Astrocyte (in vitro differentiated cells and primary cell): ENCODE results near the gene SYTL1. TPM values are rescaled to one million over a fixed set of nuclear protein-coding genes. Genes with fewer than 3 reads are reported as not detected.
"Not testable (repeated sequence)": the region's sequence is repeated elsewhere in the genome, so short reads cannot be mapped to it uniquely, and the experiment has no call there.

Source experiments
- DNase-seq: peaks from one replicate; pipeline ENCODE4 v3.0.0-alpha.2; 2010; ENCODE audit warnings: low read depth
- FAIRE-seq: peaks from 2 replicates; lab custom pipeline; 2011; peaks lifted over from hg19 to GRCh38; lab: Jason Lieb, UNC
- H2AFZ ChIP-seq: 2 replicates; pipeline ENCODE4 v1.6.0; 2012; ENCODE audit warnings: low read depth, low read length, inconsistent platforms
- H3K27ac ChIP-seq: 2 replicates; pipeline ENCODE4 v1.5.1; 2011; ENCODE audit warnings: low read depth, low read length, inconsistent platforms
- H3K27me3 ChIP-seq: 2 replicates; pipeline ENCODE4 v1.6.0; 2011; ENCODE audit warnings: low read length, inconsistent platforms; ENCODE audit not compliant: insufficient read depth
- H3K36me3 ChIP-seq: 2 replicates; pipeline ENCODE4 v1.5.1; 2011; ENCODE audit warnings: low read length, inconsistent platforms; ENCODE audit not compliant: insufficient read depth
- H3K4me1 ChIP-seq: 2 replicates; pipeline ENCODE4 v1.5.1; 2011; ENCODE audit warnings: low read length, inconsistent platforms; ENCODE audit not compliant: insufficient read depth
- H3K4me2 ChIP-seq: 2 replicates; pipeline ENCODE4 v1.6.0; 2012; ENCODE audit warnings: low read length, inconsistent platforms
- H3K4me3 ChIP-seq: 2 replicates; pipeline ENCODE4 v1.5.1; 2011; ENCODE audit warnings: low read depth, mild to moderate bottlenecking, low read length, inconsistent platforms; ENCODE audit not compliant: insufficient read depth
- H3K79me2 ChIP-seq: 2 replicates; pipeline ENCODE4 v1.6.0; 2012; ENCODE audit warnings: mild to moderate bottlenecking, low read length, inconsistent platforms; ENCODE audit not compliant: insufficient read depth
- H3K9ac ChIP-seq: 2 replicates; pipeline ENCODE4 v1.6.0; 2012; ENCODE audit warnings: mild to moderate bottlenecking, low read length, inconsistent platforms
- H3K9me3 ChIP-seq: 2 replicates; pipeline ENCODE4 v1.5.1; 2012; ENCODE audit warnings: low read depth, mild to moderate bottlenecking, low read length, inconsistent platforms; ENCODE audit not compliant: insufficient read depth
- H4K20me1 ChIP-seq: 2 replicates; pipeline ENCODE4 v1.6.0; 2012; ENCODE audit warnings: low read length, inconsistent platforms; ENCODE audit not compliant: insufficient read depth
- H3K27ac Mint-ChIP-seq: one replicate; pipeline ENCODE4 v1.8.0; 2021; ENCODE audit warnings: mild to moderate bottlenecking, mixed read lengths; ENCODE audit not compliant: unreplicated experiment
- H3K27me3 Mint-ChIP-seq: one replicate; pipeline ENCODE4 v1.8.0; 2021; ENCODE audit warnings: low read depth, mixed read lengths; ENCODE audit not compliant: unreplicated experiment
- H3K36me3 Mint-ChIP-seq: one replicate; pipeline ENCODE4 v1.8.0; 2021; ENCODE audit warnings: low read depth, mixed read lengths; ENCODE audit not compliant: unreplicated experiment
- H3K4me1 Mint-ChIP-seq: one replicate; pipeline ENCODE4 v1.8.0; 2021; ENCODE audit warnings: low read depth, mixed read lengths; ENCODE audit not compliant: unreplicated experiment
- H3K4me3 Mint-ChIP-seq: one replicate; pipeline ENCODE4 v1.8.0; 2021; ENCODE audit warnings: mild to moderate bottlenecking, moderate library complexity, mixed read lengths; ENCODE audit not compliant: unreplicated experiment
- H3K9me3 Mint-ChIP-seq: one replicate; pipeline ENCODE4 v1.8.0; 2021; ENCODE audit warnings: mild to moderate bottlenecking, mixed read lengths; ENCODE audit not compliant: unreplicated experiment
- CTCF ChIP-seq: IDR thresholded peaks from 2 replicates; pipeline ENCODE4 v1.5.1; 2011; ENCODE audit warnings: low read depth, mild to moderate bottlenecking, inconsistent platforms, low read length, moderate library complexity; ENCODE audit not compliant: insufficient read depth
- EZH2 ChIP-seq: IDR thresholded peaks from 2 replicates; pipeline ENCODE4 v1.6.1; 2012; ENCODE audit warnings: mild to moderate bottlenecking, low read length, inconsistent platforms; ENCODE audit not compliant: insufficient read depth
- total RNA-seq: library from RNA; stranded (reverse); gene quantifications from 2 replicates; pipeline ENCODE4 v1.2.1, GENCODE V29; 2021

Gene SYTL1
- total RNA-seq, 1 donor from 2014 or later = 10.7 TPM

- Histone ChIP-seq H3K4me1 (no peaks in the 10 kb centered on the region), H3K36me3 (no peaks in the 10 kb centered on the region), H3K9ac (no peak within 1 kb of the TSS), H3K79me2 (no peaks in the 10 kb centered on the region), H4K20me1 (no peaks in the 10 kb centered on the region), H3K27me3 (peaks cover 6% of the 10 kb centered on the region), H3K27ac (no peak within 1 kb of the TSS), H3K4me3 (no peak within 1 kb of the TSS), H3K4me2 (no peak within 1 kb of the TSS), H3K9me3 (no peaks in the 10 kb centered on the region), H2AFZ (no peak within 1 kb of the TSS)
- FAIRE-seq (no peak), DNase-seq (no peak)
- Mint-ChIP-seq H3K4me3 (no peak within 1 kb of the TSS), H3K9me3 (no peaks in the 10 kb centered on the region), H3K27ac (no peak within 1 kb of the TSS), H3K4me1 (no peaks in the 10 kb centered on the region), H3K27me3 (peaks cover 46% of the 10 kb centered on the region), H3K36me3 (no peaks in the 10 kb centered on the region)
- TF ChIP-seq CTCF (no peak), EZH2 (no peak)
Measured at GRCh38 chr1:27383039-27383605, 41.3 kb downstream of the SYTL1 start, which contains the start of gene CD164L2. Gene CD164L2 (minus strand): TSS chr1:27383333. CDS start chr1:27383239, 94 bp downstream.

GRCh38 chr1:27383661-27384060, 41.8 kb downstream of the SYTL1 start:
- no peaks in the 10 kb centered on the region for H3K79me2 ChIP-seq
- H3K4me1 ChIP-seq = no peaks in the 10 kb centered on the region
- Mint-ChIP-seq H3K4me3 (no peak overlapping the region), H3K4me1 (no peaks in the 10 kb centered on the region), H3K27me3 (peaks cover 51% of the 10 kb centered on the region), H3K27ac (no peak overlapping the region), H3K9me3 (no peaks in the 10 kb centered on the region), H3K36me3 (no peaks in the 10 kb centered on the region)
- no peaks in the 10 kb centered on the region for H3K9me3 ChIP-seq
- no peaks in the 10 kb centered on the region for H3K36me3 ChIP-seq
- no peak overlapping the region for H3K27ac ChIP-seq
- FAIRE-seq (no peak), DNase-seq (no peak)
- no peak overlapping the region for H2AFZ ChIP-seq
- H3K4me2 ChIP-seq = no peak overlapping the region
- no peak for TF ChIP-seq EZH2
- H3K27me3 ChIP-seq = peaks cover 6% of the 10 kb centered on the region
- H3K9ac ChIP-seq = no peak overlapping the region
- H3K4me3 ChIP-seq = no peak overlapping the region
- no peaks in the 10 kb centered on the region for H4K20me1 ChIP-seq

GRCh38 chr1:27384797-27385196, 43.0 kb downstream of the SYTL1 start:
- FAIRE-seq, H3K27ac Mint-ChIP-seq, H3K79me2 ChIP-seq, H3K27me3 ChIP-seq, H3K4me1 Mint-ChIP-seq, H3K36me3 Mint-ChIP-seq, H3K4me3 ChIP-seq, H3K9me3 ChIP-seq, DNase-seq, H4K20me1 ChIP-seq, H3K4me1 ChIP-seq, H3K36me3 ChIP-seq, H3K27ac ChIP-seq, H2AFZ ChIP-seq, H3K9me3 Mint-ChIP-seq, H3K4me3 Mint-ChIP-seq, H3K9ac ChIP-seq, H3K4me2 ChIP-seq: not testable (repeated sequence)
- H3K27me3 Mint-ChIP-seq = peaks cover 52% of the 10 kb centered on the region
